PC-9 (cell line): ENCODE measurements around the gene RTF2.

Source experiments
- EZH2 ChIP-seq: fragments of 200-600 bp; sonication (generic); IDR thresholded peaks from 2 replicates; pipeline ENCODE4 v1.8.0; 2017; ENCODE audit warnings: antibody characterized with exemption, low read depth
- TF ChIP-seq, protein P1 (sequence below): fragments of 200-600 bp; sonication (generic); conservative IDR thresholded peaks from 2 replicates; pipeline ENCODE4 v1.6.1; 2017; ENCODE audit warnings: mixed run types, antibody characterized with exemption, mild to moderate bottlenecking, moderate library complexity

DNA sequence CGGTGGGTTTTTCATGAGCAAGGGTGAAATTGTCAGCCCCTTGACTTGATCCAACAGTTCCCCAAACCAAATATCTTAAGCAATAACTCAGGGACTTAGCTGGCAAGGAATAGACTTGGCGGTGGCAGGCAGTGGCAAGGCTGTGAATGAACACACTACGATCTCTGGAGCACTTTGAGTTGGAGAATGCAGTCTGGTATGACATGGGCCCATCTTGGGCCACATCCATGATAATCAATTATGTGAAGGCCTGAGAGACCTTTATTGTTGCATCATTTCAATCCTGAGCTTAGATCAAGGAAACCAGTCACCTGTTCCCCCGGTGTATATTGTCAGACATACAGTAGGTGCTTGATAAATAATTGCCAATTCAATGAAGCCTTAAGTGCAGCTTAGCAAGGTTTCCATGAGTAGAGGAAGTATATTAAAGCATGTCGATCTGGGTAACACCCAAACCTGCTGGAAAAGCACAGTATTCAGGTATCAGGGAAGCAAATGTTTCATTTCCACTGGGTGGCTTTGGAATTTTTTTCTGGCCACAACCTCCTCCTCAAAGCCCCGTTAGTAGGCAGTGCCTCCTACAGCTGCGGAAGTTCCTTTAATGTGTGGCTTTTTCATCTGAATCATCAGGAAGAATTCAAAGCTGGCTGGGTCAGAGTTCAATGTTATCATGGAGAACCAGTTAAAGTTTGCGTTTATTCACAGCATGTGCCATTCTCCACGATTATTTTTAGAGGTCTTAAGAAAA lies 46.2 kb upstream of the RTF2 start:
- TF ChIP-seq, protein P1, sequence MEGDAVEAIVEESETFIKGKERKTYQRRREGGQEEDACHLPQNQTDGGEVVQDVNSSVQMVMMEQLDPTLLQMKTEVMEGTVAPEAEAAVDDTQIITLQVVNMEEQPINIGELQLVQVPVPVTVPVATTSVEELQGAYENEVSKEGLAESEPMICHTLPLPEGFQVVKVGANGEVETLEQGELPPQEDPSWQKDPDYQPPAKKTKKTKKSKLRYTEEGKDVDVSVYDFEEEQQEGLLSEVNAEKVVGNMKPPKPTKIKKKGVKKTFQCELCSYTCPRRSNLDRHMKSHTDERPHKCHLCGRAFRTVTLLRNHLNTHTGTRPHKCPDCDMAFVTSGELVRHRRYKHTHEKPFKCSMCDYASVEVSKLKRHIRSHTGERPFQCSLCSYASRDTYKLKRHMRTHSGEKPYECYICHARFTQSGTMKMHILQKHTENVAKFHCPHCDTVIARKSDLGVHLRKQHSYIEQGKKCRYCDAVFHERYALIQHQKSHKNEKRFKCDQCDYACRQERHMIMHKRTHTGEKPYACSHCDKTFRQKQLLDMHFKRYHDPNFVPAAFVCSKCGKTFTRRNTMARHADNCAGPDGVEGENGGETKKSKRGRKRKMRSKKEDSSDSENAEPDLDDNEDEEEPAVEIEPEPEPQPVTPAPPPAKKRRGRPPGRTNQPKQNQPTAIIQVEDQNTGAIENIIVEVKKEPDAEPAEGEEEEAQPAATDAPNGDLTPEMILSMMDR: no peak
- TF ChIP-seq EZH2: no peak
